ENCODE results near the gene SLC17A5.
"Not testable (repeated sequence)": the region's sequence is repeated elsewhere in the genome, so short reads cannot be mapped to it uniquely, and the experiment has no call there.

Gene SLC17A5

DNA sequence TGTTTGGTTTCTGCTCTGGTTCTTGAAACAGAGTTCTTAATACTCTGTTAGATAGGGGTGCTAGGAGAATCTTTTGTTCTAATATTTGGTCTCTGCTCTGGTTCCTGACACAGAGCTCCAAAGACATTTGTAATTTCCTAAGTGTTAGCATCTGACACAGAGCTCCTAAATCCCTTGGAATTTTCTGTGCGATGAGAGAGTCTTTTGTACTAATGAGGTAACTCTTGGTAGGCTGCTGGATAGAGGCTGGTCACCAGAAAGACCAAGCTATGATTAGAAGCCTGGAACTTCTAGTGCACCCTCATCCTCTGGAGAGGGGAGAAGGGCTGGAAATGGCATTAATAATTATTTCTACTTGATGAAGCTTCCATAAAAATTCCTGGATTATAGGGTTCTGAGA is 34.6 kb upstream of the SLC17A5 start:
- ChIA-PET CTCF (interaction anchor here (1.5 kb wide), 1 partner anchor 12 kb away, joined by 5 read pairs; no protein-coding TSS in a partner anchor), POLR2A (no interaction called here)
- no peak for DNase-seq (ENCODE audit: extremely low spot score)
- TF ChIP-seq L3MBTL2 (conservative IDR thresholded peaks at IDR 0.05) (no peak), TARDBP (IDR thresholded peaks at IDR 0.05) (no peak), SUZ12 (IDR thresholded peaks at IDR 0.05) (no peak), ARNT (IDR thresholded peaks at IDR 0.05) (no peak), LEF1 (IDR thresholded peaks at IDR 0.05; ENCODE audit: borderline replicate concordance) (no peak), BHLHE40 (IDR thresholded peaks at IDR 0.05; ENCODE audit: borderline replicate concordance) (no peak), ELF4 (IDR thresholded peaks at IDR 0.05) (no peak), SP1 (IDR thresholded peaks at IDR 0.05) (no peak), FOXM1 (IDR thresholded peaks at IDR 0.05; ENCODE audit: borderline replicate concordance) (no peak), HDGF (IDR thresholded peaks at IDR 0.05; ENCODE audit: borderline replicate concordance) (no peak), CTBP1 (IDR thresholded peaks at IDR 0.05; ENCODE audit: borderline replicate concordance) (no peak), FOXK2 (IDR thresholded peaks at IDR 0.05) (no peak), ZNF384 (IDR thresholded peaks at IDR 0.05) (no peak), NFRKB (IDR thresholded peaks at IDR 0.05) (no peak)
- TF ChIP-seq, protein P1, sequence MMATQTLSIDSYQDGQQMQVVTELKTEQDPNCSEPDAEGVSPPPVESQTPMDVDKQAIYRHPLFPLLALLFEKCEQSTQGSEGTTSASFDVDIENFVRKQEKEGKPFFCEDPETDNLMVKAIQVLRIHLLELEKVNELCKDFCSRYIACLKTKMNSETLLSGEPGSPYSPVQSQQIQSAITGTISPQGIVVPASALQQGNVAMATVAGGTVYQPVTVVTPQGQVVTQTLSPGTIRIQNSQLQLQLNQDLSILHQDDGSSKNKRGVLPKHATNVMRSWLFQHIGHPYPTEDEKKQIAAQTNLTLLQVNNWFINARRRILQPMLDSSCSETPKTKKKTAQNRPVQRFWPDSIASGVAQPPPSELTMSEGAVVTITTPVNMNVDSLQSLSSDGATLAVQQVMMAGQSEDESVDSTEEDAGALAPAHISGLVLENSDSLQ (IDR thresholded peaks at IDR 0.05): no peak

DNA sequence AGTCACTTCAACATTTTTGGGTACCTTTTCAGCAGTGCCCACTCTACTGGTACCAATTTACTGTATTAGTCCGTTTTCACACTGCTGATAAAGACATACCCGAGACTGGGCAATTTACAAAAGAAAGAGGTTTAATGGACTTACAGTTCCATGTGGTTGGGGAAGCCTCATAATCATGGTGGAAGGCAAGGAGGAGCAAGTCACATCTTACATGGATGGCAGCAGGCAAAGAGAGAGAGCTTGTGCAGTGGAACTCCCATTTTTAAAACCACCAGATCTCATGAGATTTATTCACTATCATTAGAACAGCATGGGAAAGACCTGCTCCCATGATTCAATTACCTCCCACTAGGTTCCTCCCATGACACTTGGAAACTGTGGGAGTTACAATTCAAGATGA is 29.8 kb upstream of the SLC17A5 start:
- DNase-seq (ENCODE audit: extremely low spot score); CTCF ChIA-PET: not testable (repeated sequence)
- POLR2A ChIA-PET: interaction anchor here (1.0 kb wide), 1 partner anchor 222 kb away, joined by 3 read pairs; the partner anchor contains the start of gene MTO1

DNA sequence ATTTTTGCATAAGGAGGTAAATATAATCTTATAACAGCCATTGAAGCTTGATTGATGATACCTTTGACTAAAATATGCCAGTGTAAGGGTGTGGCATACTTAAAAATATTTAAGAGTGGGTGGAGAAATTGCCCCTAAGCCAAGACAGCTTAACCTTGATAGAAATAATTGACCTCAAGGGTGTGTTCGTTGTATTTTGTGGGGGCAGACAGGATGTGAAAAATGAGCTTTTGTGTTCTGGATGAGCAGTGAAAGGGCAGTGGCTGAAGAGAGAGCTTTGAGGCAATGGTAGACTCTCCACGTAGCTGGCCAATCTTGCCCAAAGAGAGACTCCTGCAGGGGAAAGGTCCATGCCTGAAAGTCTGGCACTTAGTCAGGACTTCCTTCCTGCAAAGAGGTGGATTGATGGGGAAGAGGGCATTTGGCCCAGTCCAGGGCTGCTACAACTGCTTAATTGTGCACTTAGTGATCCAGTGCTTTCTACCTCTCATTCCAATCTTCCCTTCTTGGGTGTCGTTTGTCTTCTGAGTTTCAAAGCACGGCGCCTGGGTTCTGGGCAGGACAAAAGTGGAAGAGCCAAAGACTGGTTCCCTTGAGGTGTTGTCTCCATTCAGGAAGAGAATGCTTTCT is 26.6 kb upstream of the SLC17A5 start:
- ChIA-PET POLR2A (no interaction called here), CTCF (interaction anchor here (0.7 to 0.8 kb wide), 2 partner anchors 11 to 53 kb away, joined by 3 to 4 read pairs; no protein-coding TSS in a partner anchor)
- no peak for DNase-seq (ENCODE audit: extremely low spot score)
- TF ChIP-seq NFRKB (IDR thresholded peaks at IDR 0.05): no peak
- no peak for TF ChIP-seq SUZ12 (IDR thresholded peaks at IDR 0.05)
- TF ChIP-seq FOXM1 (IDR thresholded peaks at IDR 0.05; ENCODE audit: borderline replicate concordance): no peak
- no peak for TF ChIP-seq LEF1 (IDR thresholded peaks at IDR 0.05; ENCODE audit: borderline replicate concordance)
- no peak for TF ChIP-seq BHLHE40 (IDR thresholded peaks at IDR 0.05; ENCODE audit: borderline replicate concordance)
- TF ChIP-seq CTBP1 (IDR thresholded peaks at IDR 0.05; ENCODE audit: borderline replicate concordance): no peak
- TF ChIP-seq TARDBP (IDR thresholded peaks at IDR 0.05): no peak
- TF ChIP-seq ELF4 (IDR thresholded peaks at IDR 0.05): no peak
- TF ChIP-seq SP1 (IDR thresholded peaks at IDR 0.05): no peak

DNA sequence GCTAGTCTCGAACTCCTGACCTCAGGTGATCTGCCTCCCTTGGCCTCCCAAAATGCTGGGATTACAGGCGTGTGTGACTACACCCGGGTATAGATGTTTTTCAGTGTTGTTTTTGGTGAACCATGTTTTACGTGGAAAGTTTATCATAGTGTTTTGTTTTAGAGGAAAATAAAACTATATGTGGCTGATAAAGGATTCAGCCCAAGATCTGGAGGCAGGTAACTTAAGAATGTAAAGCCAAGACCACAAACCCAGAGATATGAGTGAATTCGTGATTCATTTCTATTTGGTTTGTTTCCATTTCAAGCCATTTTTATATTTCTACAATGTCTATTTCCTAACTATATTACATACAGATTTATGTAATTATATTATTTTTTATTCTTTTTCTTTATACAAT is 26.1 kb upstream of the SLC17A5 start:
- CTCF ChIA-PET: interaction anchor here (0.8 kb wide), 1 partner anchor 53 kb away, joined by 3 read pairs; no protein-coding TSS in a partner anchor
- POLR2A ChIA-PET; DNase-seq (ENCODE audit: extremely low spot score): not testable (repeated sequence)

DNA sequence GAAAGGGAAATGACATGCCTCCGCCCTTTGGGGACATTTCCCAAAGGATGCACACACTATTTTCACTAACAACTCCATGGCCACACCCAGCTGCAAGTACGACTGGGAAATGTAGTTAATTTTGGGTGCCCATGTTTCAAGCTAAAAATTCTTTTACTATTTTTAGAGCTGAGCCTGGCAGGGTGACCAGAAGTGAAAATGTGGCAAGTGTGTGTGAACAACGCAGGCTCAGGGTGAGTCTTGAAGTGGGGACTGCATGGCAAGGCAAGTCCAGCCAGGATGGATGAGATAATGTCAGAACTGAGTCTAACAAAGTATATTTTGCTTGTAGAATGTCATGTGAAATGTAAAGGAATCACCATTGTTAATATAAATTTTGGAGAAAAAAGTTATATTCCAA is 25.2 kb upstream of the SLC17A5 start:
- CTCF ChIA-PET: interaction anchor here (0.6 kb wide), 1 partner anchor 34 kb away, joined by 3 read pairs; no protein-coding TSS in a partner anchor
- no peak for DNase-seq (ENCODE audit: extremely low spot score)
- TF ChIP-seq LEF1 (IDR thresholded peaks at IDR 0.05; ENCODE audit: borderline replicate concordance): no peak
- POLR2A ChIA-PET: no interaction called here

DNA sequence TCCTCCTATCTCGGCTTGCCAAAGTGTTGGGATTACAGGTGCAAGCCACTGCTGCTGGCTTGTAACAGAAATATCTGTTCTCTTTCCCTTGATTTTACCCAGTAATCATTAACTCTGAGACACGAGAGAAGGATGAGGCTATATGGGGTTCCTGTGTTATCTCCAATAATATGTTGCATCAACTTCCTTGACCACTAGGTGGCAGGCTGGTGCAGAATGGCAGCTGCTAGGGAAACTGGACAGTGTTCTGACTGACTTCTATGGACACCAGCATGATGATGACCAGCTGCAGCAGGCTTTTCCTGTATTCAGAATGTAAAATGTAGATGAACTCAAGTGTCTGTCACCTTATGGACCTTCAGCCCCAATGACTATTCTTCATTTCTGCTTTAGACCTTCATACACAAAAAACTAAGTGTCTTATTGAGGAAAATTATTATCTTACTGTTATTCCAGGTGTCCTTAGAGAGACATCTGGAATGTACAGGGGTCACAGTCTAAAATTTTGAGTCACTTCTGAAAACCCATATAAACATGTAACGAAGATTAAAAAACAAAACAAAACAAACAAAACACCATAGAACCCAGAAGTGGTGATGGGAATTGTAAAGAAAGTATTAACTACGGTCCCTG is 21.8 kb upstream of the SLC17A5 start:
- peak; percentile 80 for DNase-seq (ENCODE audit: extremely low spot score)
- ChIA-PET POLR2A (no interaction called here), CTCF (interaction anchor here (0.7 to 3.1 kb wide), 6 partner anchors 13 to 61 kb away, joined by 3 to 27 read pairs (median 5); partner anchors contain the start of gene SLC17A5)
- TF ChIP-seq TARDBP (IDR thresholded peaks at IDR 0.05): no peak
- no peak for TF ChIP-seq NFRKB (IDR thresholded peaks at IDR 0.05)
- TF ChIP-seq LEF1 (IDR thresholded peaks at IDR 0.05; ENCODE audit: borderline replicate concordance): no peak
- TF ChIP-seq HDGF (IDR thresholded peaks at IDR 0.05; ENCODE audit: borderline replicate concordance): no peak
- TF ChIP-seq SUZ12 (IDR thresholded peaks at IDR 0.05): no peak
- TF ChIP-seq FOXM1 (IDR thresholded peaks at IDR 0.05; ENCODE audit: borderline replicate concordance): no peak
- no peak for TF ChIP-seq SP1 (IDR thresholded peaks at IDR 0.05)
- no peak for TF ChIP-seq ARNT (IDR thresholded peaks at IDR 0.05)
- no peak for TF ChIP-seq FOXA1 (IDR thresholded peaks at IDR 0.05)
- TF ChIP-seq L3MBTL2 (conservative IDR thresholded peaks at IDR 0.05): no peak
- TF ChIP-seq, protein P1 (IDR thresholded peaks at IDR 0.05): no peak
- TF ChIP-seq FOXK2 (IDR thresholded peaks at IDR 0.05): no peak
- no peak for TF ChIP-seq ELF4 (IDR thresholded peaks at IDR 0.05)
- no peak for TF ChIP-seq ZNF384 (IDR thresholded peaks at IDR 0.05)
- no peak for TF ChIP-seq CTBP1 (IDR thresholded peaks at IDR 0.05; ENCODE audit: borderline replicate concordance)
- no peak for TF ChIP-seq BHLHE40 (IDR thresholded peaks at IDR 0.05; ENCODE audit: borderline replicate concordance)

DNA sequence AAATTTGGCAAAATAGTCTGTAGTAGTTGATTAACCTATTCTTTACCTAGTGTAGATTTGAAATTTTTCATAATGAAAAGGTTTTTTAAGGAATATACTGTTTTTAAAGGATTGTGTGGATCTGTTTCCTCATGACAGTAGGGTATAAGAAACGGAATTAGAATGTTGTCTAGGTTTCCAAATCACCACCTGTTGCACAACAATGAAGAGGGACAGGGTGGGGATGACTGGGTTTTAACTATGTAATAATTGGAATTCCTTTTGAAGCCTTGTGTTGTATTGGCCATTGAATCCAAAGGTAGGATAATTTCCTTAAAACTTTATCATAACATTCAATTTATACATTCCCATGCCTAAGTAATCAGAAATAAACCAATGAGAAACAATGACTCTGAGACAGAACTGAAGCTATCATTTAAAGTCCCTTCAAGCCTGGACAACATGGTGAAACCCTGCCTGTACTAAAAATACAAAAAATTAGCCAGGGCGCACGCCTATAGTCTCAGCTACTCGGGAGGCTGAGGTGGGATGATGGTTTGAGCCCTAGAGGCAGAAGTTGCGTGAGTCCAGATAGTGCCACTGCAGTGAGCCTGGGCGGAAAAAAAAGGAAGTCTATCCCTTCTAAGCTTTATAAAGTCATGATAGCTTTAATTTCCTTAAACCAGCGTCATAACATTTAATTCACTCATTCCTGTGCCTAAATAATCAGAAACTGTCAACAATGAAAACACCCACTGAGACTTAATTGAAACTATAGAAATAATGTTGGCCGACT is 18.3 kb upstream of the SLC17A5 start:
- no peak for DNase-seq (ENCODE audit: extremely low spot score)
- CTCF ChIA-PET: no interaction called here
- POLR2A ChIA-PET: no interaction called here
- TF ChIP-seq SUZ12 (IDR thresholded peaks at IDR 0.05) (no peak), BHLHE40 (IDR thresholded peaks at IDR 0.05; ENCODE audit: borderline replicate concordance) (no peak), NFRKB (IDR thresholded peaks at IDR 0.05) (no peak), FOXM1 (IDR thresholded peaks at IDR 0.05; ENCODE audit: borderline replicate concordance) (no peak)
- TF ChIP-seq, protein P1 (IDR thresholded peaks at IDR 0.05): no peak
